K562 (cell line): ENCODE measurements around the gene DUS1L. TPM values are rescaled to one million over a fixed set of nuclear protein-coding genes. Genes with fewer than 3 reads are reported as not detected.
A peak's percentile ranks its signal among the peaks of the same experiment; 100 is the strongest.

Source experiments
- ATAC-seq: fragments of 200-7000 bp; cut with Tn5 transposase; 3 replicates; pipeline ENCODE4 v1.9.1; 2020; ENCODE audit warnings: moderate library complexity
- BruUV-seq: library from RNA; stranded (reverse); fragments of 400-500 nt; replicated peaks from 2 replicates; lab custom pipeline; 2021; lab: Mats Ljungman, UMichigan
- CTCF ChIA-PET: fragments of 300-600 bp; formaldehyde crosslinking; extraction: SDS; loops from one replicate; lab custom pipeline; 2021; ENCODE audit warnings: low intra/inter-chr PET ratio; lab: Yijun Ruan, JAX
- POLR2A ChIA-PET: fragments of 300-600, 350-650 bp; sonication (Branson Sonifier 250); formaldehyde crosslinking; extraction: SDS; loops from one replicate; lab custom pipeline; 2021; ENCODE audit warnings: antibody characterized with exemption, inconsistent platforms; lab: Yijun Ruan, JAX
- DNase-seq, 4 experiments: peaks; one replicate each; pipeline versions ENCODE4 v3.0.0 to v3.0.0-alpha.2; 2011 to 2018; ENCODE audit warnings: low spot score in 3 of 4, mixed read lengths in 3 of 4; ENCODE audit errors: extremely low read depth in 1 of 4
- FAIRE-seq: peaks from 2 replicates; lab custom pipeline; 2011; peaks lifted over from hg19 to GRCh38; lab: Jason Lieb, UNC
- H2AFZ ChIP-seq: 2 replicates; pipeline ENCODE4 v1.6.0; 2011; ENCODE audit warnings: low read depth, low read length, control low read depth, inconsistent platforms
- H3K27ac ChIP-seq: fragments of 200-600 bp; 3 replicates; pipeline ENCODE4 v1.8.0; 2011; ENCODE audit warnings: low read depth, mild to moderate bottlenecking, control low read depth, inconsistent platforms, low read length, moderate library complexity, mixed read lengths; ENCODE audit errors: extremely low read depth
- H3K27me3 ChIP-seq, 2 experiments: fragments of 300-600 bp in 1 of 2; 2 replicates in 1 of 2; 3 replicates in 1 of 2; pipeline versions ENCODE4 v1.6.0 to v1.8.0; 2011; ENCODE audit warnings: inconsistent platforms in 2 of 2, low read length in 2 of 2, mild to moderate bottlenecking in 1 of 2, mixed read lengths in 1 of 2, moderate library complexity in 1 of 2; ENCODE audit not compliant: control insufficient read depth in 2 of 2, insufficient read depth in 2 of 2
- H3K36me3 ChIP-seq: fragments of 300-600 bp; 3 replicates; pipeline ENCODE4 v1.8.0; 2011; ENCODE audit warnings: mild to moderate bottlenecking, low read length, inconsistent platforms; ENCODE audit not compliant: control insufficient read depth, insufficient read depth
- H3K4me1 ChIP-seq, 2 experiments: fragments of 200-600 bp in 1 of 2; replicated peaks in 1 of 2; 2 replicates in 1 of 2; 3 replicates in 1 of 2; pipeline versions ENCODE4 v1.5.1 to v1.8.0; 2011; ENCODE audit warnings: inconsistent platforms in 2 of 2, low read length in 2 of 2, mild to moderate bottlenecking in 1 of 2, mixed read lengths in 1 of 2, moderate library complexity in 1 of 2; ENCODE audit not compliant: control insufficient read depth in 2 of 2, insufficient read depth in 2 of 2
- H3K4me2 ChIP-seq: 2 replicates; pipeline ENCODE4 v1.6.1; 2011; ENCODE audit warnings: low read length, control low read depth, inconsistent platforms, mixed read lengths; ENCODE audit not compliant: insufficient read depth
- H3K4me3 ChIP-seq: fragments of 200-600 bp; sonication (generic), shearing (Covaris generic); 2 replicates; pipeline ENCODE4 v1.5.1; 2016; ENCODE audit warnings: control low read depth, inconsistent platforms
- H3K79me2 ChIP-seq: fragments of 200-600 bp; 3 replicates; pipeline ENCODE4 v1.8.0; 2011; ENCODE audit warnings: low read length, inconsistent platforms; ENCODE audit not compliant: control insufficient read depth, insufficient read depth
- H3K9ac ChIP-seq, 2 experiments: 2 replicates each; pipeline versions ENCODE4 v1.6.0 to v1.6.1; 2011; ENCODE audit warnings: low read depth in 2 of 2, low read length in 2 of 2, control low read depth in 1 of 2, inconsistent platforms in 1 of 2, mild to moderate bottlenecking in 1 of 2, mixed read lengths in 1 of 2; ENCODE audit not compliant: insufficient read depth in 1 of 2
- H3K9me1 ChIP-seq: one replicate; pipeline ENCODE4 v1.6.0; 2011; ENCODE audit warnings: inconsistent platforms, mild to moderate bottlenecking, low read length, moderate library complexity; ENCODE audit not compliant: control insufficient read depth, insufficient read depth
- H3K9me3 ChIP-seq: replicated peaks from 2 replicates; pipeline ENCODE4 v1.5.1; 2011; ENCODE audit warnings: low read depth, low read length, inconsistent platforms; ENCODE audit not compliant: control insufficient read depth, insufficient read depth
- H4K20me1 ChIP-seq: replicated peaks from 2 replicates; pipeline ENCODE4 v1.6.1; 2011; ENCODE audit warnings: low read length, inconsistent platforms, mixed read lengths; ENCODE audit not compliant: control insufficient read depth, insufficient read depth
- CREB3 ChIP-seq: fragments of 450-650 bp; conservative IDR thresholded peaks from 2 replicates; pipeline ENCODE4 v1.6.1; 2016; ENCODE audit warnings: missing genetic modification characterization, low read depth, mild to moderate bottlenecking, missing compliant biosample characterization, moderate library complexity
- ETS1 ChIP-seq: conservative IDR thresholded peaks from 2 replicates; pipeline ENCODE4 v1.6.1; 2011; ENCODE audit warnings: low read depth, mild to moderate bottlenecking, low read length; ENCODE audit not compliant: control insufficient read depth
- HNRNPH1 ChIP-seq: fragments of 200-400 bp; formaldehyde crosslinking; optimal IDR thresholded peaks from 2 replicates; pipeline ENCODE3; 2017; ENCODE audit warnings: low read depth, mild to moderate bottlenecking, low read length, moderate library complexity
- POLR2AphosphoS5 ChIP-seq: IDR thresholded peaks from 2 replicates; pipeline ENCODE4 v1.6.1; 2011; ENCODE audit warnings: mild to moderate bottlenecking, low read depth, low read length, moderate library complexity; ENCODE audit not compliant: control insufficient read depth, insufficient read depth
- WGBS: fragments of 100-300 bp; shearing (Covaris generic); methylation state at CpG from one replicate; pipeline ENCODE4 v1.1.6; 2016; ENCODE audit warnings: low coverage, mixed read lengths; ENCODE audit not compliant: insufficient coverage; ENCODE audit errors: missing lambda C conversion rate; 5-methylcytosine and 5-hydroxymethylcytosine counted together
- in situ Hi-C: fragments of 300-500 bp; cut with MboI; formaldehyde crosslinking; loops from 4 replicates; pipeline ENCODE4 v1.15.0; 2018; ENCODE audit warnings: inconsistent platforms, mixed read lengths
- intact Hi-C: fragments of 100-400 bp; cut with micrococcal nuclease; formaldehyde crosslinking; loops from 2 replicates; pipeline ENCODE4 v1.14.2; 2022
- polyA plus RNA-seq, 8 experiments: library from polyadenylated mRNA; depleted of rRNA in 4 of 8; stranded (reverse) in 5 of 8; unstranded in 3 of 8; fragments of >200 nt; fragmentation: Nextera tagmentation in 2 of 8; fragmentation: Illumina TruSeq in 1 of 8; extraction: Ambion mirVana in 2 of 8; extraction: Trizol in 1 of 8; gene quantifications; 2 replicates each; pipeline versions ENCODE4 v1.2.1 to v1.2.3, GENCODE V29; 2011 to 2014; ENCODE audit warnings: inconsistent platforms in 1 of 8, missing spikeins in 1 of 8
- total RNA-seq, 7 experiments: library from RNA; depleted of rRNA in 6 of 7; stranded (reverse); fragments of >200 nt in 6 of 7; fragmentation: Illumina TruSeq in 2 of 7; extraction: Trizol in 2 of 7; gene quantifications; 2 replicates each; pipeline versions ENCODE4 v1.2.1 to v1.2.3, GENCODE V29; 2011 to 2021; ENCODE audit warnings: low replicate concordance in 1 of 7

Gene DUS1L
- total and polyA plus RNA-seq, 9 of the 15 experiments (the other 6 are each of a cell fraction or from before 2014, with no cell fraction given) = 7.8 to 210 (median 83.9) TPM

- TF ChIP-seq ETS1 = 0 out of 2 replicates have a peak, but pooled peaks have one; percentile 42
- TF ChIP-seq, all 486 proteins: peak for 16
These were observed 27.6 kb upstream of the DUS1L start (continued) for GRCh38 chr17:82092995-82093751.

- no peak for DNase-seq
- intact Hi-C loops = no loop called here
- Histone ChIP-seq H3K9me3 (no peaks in the 10 kb centered on the region), H3K27ac (no peak overlapping the region)
- in situ Hi-C loops = no loop called here
- TF ChIP-seq HNRNPH1 (no peak), POLR2AphosphoS5 (0 out of 2 replicates have a peak, but pooled peaks have one; percentile 0), CREB3 (no peak)
- TF ChIP-seq, all 486 proteins: peak for 1
- ATAC-seq (no peak), FAIRE-seq (no peak)
- Histone ChIP-seq H3K4me2 (no peak overlapping the region), H3K4me1 (peaks cover 14 to 76% of the 10 kb centered on the region in 2 experiments; a peak in 4 of 5 replicates), H2AFZ (no peak overlapping the region), H4K20me1 (peaks cover 38% of the 10 kb centered on the region), H3K4me3 (no peak overlapping the region), H3K27me3 (no peaks in the 10 kb centered on the region), H3K79me2 (peaks cover 69% of the 10 kb centered on the region), H3K9ac (peak overlapping the region in 1 of 2 experiments; percentile 70; a peak in 1 of 4 replicates), H3K9me1 (no peaks in the 10 kb centered on the region), H3K36me3 (peaks cover 90% of the 10 kb centered on the region)
- no TSS peak for BruUV-seq
- POLR2A ChIA-PET = interaction anchor here (0.7 to 1.2 kb wide), 4 partner anchors 10 to 29 kb away, joined by 3 to 5 read pairs (median 4); no protein-coding TSS in a partner anchor
- 97% methylated on average over 9 of the region's 20 CpGs for WGBS
- CTCF ChIA-PET = interaction anchor here (0.7 kb wide), 1 partner anchor 60 kb away, joined by 3 read pairs; no protein-coding TSS in a partner anchor
These were observed 27.0 kb upstream of the DUS1L start for GRCh38 chr17:82092628-82092994.
